DLD1 (cell line): ENCODE measurements around the gene PRPF39.
"Not testable (repeated sequence)": the region's sequence is repeated elsewhere in the genome, so short reads cannot be mapped to it uniquely, and the experiment has no call there.

ENCODE experiments used
- in situ Hi-C: cut with HindIII; loops from 2 replicates; pipeline ENCODE4 v1.10.0; 2017; ENCODE audit warnings: low sequenced_read_pairs

Gene PRPF39

GRCh38 chr14:45080416-45080968 lies 3.4 kb upstream of the PRPF39 start:
- in situ Hi-C loops = not testable (repeated sequence)

GRCh38 chr14:45081096-45081495 lies 2.8 kb upstream of the PRPF39 start:
- in situ Hi-C loops = not testable (repeated sequence)

- in situ Hi-C loops = no loop called here
Observed at GRCh38 chr14:45082420-45082819, 1.5 kb upstream of the PRPF39 start.

GRCh38 chr14:45083617-45083975 lies 320 bp upstream of the PRPF39 start:
- in situ Hi-C loops = no loop called here

GRCh38 chr14:45084946-45085346 lies 1.0 kb downstream of the PRPF39 start:
- in situ Hi-C loops = no loop called here

- in situ Hi-C loops = no loop called here
Observed at GRCh38 chr14:45089813-45090212, 5.9 kb downstream of the PRPF39 start.

GRCh38 chr14:45091710-45092109 lies 7.8 kb downstream of the PRPF39 start:
- in situ Hi-C loops = no loop called here

- in situ Hi-C loops = no loop called here
Observed at GRCh38 chr14:45094275-45094674, 10.4 kb downstream of the PRPF39 start.

GRCh38 chr14:45095143-45095542 lies 11.2 kb downstream of the PRPF39 start:
- in situ Hi-C loops = no loop called here

GRCh38 chr14:45096218-45096617 lies 12.3 kb downstream of the PRPF39 start:
- in situ Hi-C loops = no loop called here

- in situ Hi-C loops = no loop called here
Observed at GRCh38 chr14:45103806-45104205, 19.9 kb downstream of the PRPF39 start.

GRCh38 chr14:45104561-45104960 lies 20.6 kb downstream of the PRPF39 start:
- in situ Hi-C loops = no loop called here

- in situ Hi-C loops = no loop called here
Observed at GRCh38 chr14:45112896-45113781, 29.2 kb downstream of the PRPF39 start.

- in situ Hi-C loops = no loop called here
Observed at GRCh38 chr14:45114327-45114726, 30.4 kb downstream of the PRPF39 start.

- in situ Hi-C loops = no loop called here
Observed at GRCh38 chr14:45118594-45118993, 34.7 kb downstream of the PRPF39 start.

- in situ Hi-C loops = no loop called here
Observed at GRCh38 chr14:45120096-45120495, 36.2 kb downstream of the PRPF39 start.

GRCh38 chr14:45123271-45123670 lies 39.4 kb downstream of the PRPF39 start:
- in situ Hi-C loops = no loop called here

- in situ Hi-C loops = no loop called here
Observed at GRCh38 chr14:45125754-45126153, 41.8 kb downstream of the PRPF39 start.

- in situ Hi-C loops = no loop called here
Observed at GRCh38 chr14:45128963-45129629, 45.2 kb downstream of the PRPF39 start.

- in situ Hi-C loops = no loop called here
Observed at GRCh38 chr14:45133683-45134050, 49.8 kb downstream of the PRPF39 start.

- in situ Hi-C loops = no loop called here
Observed at GRCh38 chr14:45134051-45134958, 50.4 kb downstream of the PRPF39 start, which contains the start of gene FKBP3. TSS of gene FKBP3 (minus strand) at chr14:45134481. CDS start at chr14:45134456, 25 bp downstream.
